ENCODE results near the gene ARHGAP42.

The ARHGAP42 gene

DNA sequence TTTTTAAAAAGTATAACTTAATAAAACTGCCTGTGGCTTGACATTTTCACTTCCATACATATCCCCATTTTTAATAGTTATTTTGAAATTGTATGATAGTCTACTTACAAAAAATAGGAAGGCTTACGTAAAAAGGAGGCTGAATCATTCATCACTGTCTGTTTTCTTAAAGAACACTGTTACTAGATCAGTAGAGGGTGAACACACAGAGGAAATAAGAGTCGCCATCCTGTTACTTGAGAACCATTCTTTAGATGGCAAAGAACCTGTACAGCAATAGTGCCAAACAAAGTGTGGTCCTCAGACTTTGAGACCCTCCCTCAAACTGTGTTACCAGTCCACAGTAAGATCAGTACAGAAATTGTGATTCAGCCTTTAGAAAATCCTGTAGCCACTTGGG lies 261.8 kb downstream of the ARHGAP42 start:
- no peak overlapping the region for H3K4me3 ChIP-seq (ENCODE audit: low read depth, low read length, poor library complexity, severe bottlenecking)
- H3K9me2 ChIP-seq (ENCODE audit: low read depth, low read length), result no peaks in the 10 kb centered on the region
- no peaks in the 10 kb centered on the region for H3K79me2 ChIP-seq (ENCODE audit: insufficient read depth, low read length)
- no peak overlapping the region for H2AFZ ChIP-seq (ENCODE audit: low read length)
- no peak overlapping the region for H3K9ac ChIP-seq (ENCODE audit: low read length)
- no peak overlapping the region for H3K27ac ChIP-seq (ENCODE audit: low read depth, low read length, poor library complexity, severe bottlenecking)
- no peaks in the 10 kb centered on the region for H3K9me3 ChIP-seq (ENCODE audit: low read length)
- TF ChIP-seq EZH2 (IDR thresholded peaks at IDR 0.05; ENCODE audit: borderline replicate concordance, low read length) (no peak), CTCF (IDR thresholded peaks at IDR 0.05; ENCODE audit: low read length) (no peak)
- H3K36me3 ChIP-seq (ENCODE audit: insufficient read depth, low read length), result no peaks in the 10 kb centered on the region
- no peaks in the 10 kb centered on the region for H3K27me3 ChIP-seq (ENCODE audit: insufficient read depth, low read length)
- no peaks in the 10 kb centered on the region for H4K20me1 ChIP-seq (ENCODE audit: insufficient read depth, low read length)
- H3F3A ChIP-seq (ENCODE audit: insufficient read depth, low read length), result no peaks in the 10 kb centered on the region
- H3K4me1 ChIP-seq (ENCODE audit: insufficient read depth, low read length, severe bottlenecking), result no peaks in the 10 kb centered on the region
- H3K4me2 ChIP-seq (ENCODE audit: low read length), result no peak overlapping the region

DNA sequence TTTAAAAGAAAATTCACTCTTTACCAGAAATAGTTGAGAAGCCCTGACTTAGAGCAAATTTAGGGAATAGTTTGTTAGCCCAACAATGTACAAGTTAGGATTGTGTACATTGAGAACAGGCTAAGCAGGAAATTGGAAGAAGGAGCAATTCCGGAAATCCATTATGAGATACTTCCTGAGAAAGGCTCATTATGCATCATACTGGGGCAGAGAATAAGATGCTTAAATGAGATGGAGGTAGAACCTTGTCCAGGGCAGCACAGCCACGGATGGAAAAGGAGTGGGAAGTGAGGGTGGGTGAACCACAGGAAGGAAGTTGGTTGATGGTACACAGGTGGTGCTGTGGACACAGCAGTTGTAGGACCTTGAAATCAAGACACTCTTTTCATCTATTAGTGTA lies 262.4 kb downstream of the ARHGAP42 start:
- Histone ChIP-seq H3K27me3 (ENCODE audit: insufficient read depth, low read length) (no peaks in the 10 kb centered on the region), H3K79me2 (ENCODE audit: insufficient read depth, low read length) (no peaks in the 10 kb centered on the region), H3K4me2 (ENCODE audit: low read length) (no peak overlapping the region), H2AFZ (ENCODE audit: low read length) (no peak overlapping the region), H3K9ac (ENCODE audit: low read length) (no peak overlapping the region), H4K20me1 (ENCODE audit: insufficient read depth, low read length) (no peaks in the 10 kb centered on the region), H3K27ac (ENCODE audit: low read depth, low read length, poor library complexity, severe bottlenecking) (no peak overlapping the region), H3K9me3 (ENCODE audit: low read length) (no peaks in the 10 kb centered on the region), H3F3A (ENCODE audit: insufficient read depth, low read length) (no peaks in the 10 kb centered on the region), H3K36me3 (ENCODE audit: insufficient read depth, low read length) (no peaks in the 10 kb centered on the region), H3K4me1 (ENCODE audit: insufficient read depth, low read length, severe bottlenecking) (no peaks in the 10 kb centered on the region), H3K9me2 (ENCODE audit: low read depth, low read length) (no peaks in the 10 kb centered on the region), H3K4me3 (ENCODE audit: low read depth, low read length, poor library complexity, severe bottlenecking) (no peak overlapping the region)
- TF ChIP-seq EZH2 (IDR thresholded peaks at IDR 0.05; ENCODE audit: borderline replicate concordance, low read length), result no peak

DNA sequence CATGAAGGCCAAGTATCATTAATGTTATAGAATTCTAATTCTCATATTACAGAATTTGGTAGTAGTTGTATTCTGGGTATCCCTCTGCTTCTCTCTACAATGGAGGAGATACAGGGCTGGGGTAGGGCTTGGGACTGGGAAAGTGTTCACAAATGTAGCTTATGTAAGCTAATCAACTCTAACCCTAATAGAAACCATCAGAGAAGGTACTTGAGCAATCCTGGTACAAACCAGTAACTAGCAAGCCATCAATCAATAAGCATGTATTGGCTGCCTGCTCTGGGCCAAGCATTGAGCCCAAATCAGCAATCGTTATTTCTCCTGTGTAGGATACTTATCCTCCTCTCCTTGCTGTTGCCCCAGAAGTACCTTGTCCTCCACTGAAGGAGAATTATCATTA lies 268.2 kb downstream of the ARHGAP42 start:
- H3K27me3 ChIP-seq (ENCODE audit: insufficient read depth, low read length), result no peaks in the 10 kb centered on the region
- no peak overlapping the region for H3K4me2 ChIP-seq (ENCODE audit: low read length)
- no peaks in the 10 kb centered on the region for H3K36me3 ChIP-seq (ENCODE audit: insufficient read depth, low read length)
- H3K4me3 ChIP-seq (ENCODE audit: low read depth, low read length, poor library complexity, severe bottlenecking), result no peak overlapping the region
- H3K27ac ChIP-seq (ENCODE audit: low read depth, low read length, poor library complexity, severe bottlenecking), result no peak overlapping the region
- no peaks in the 10 kb centered on the region for H3K4me1 ChIP-seq (ENCODE audit: insufficient read depth, low read length, severe bottlenecking)
- no peaks in the 10 kb centered on the region for H3F3A ChIP-seq (ENCODE audit: insufficient read depth, low read length)
- H3K9me2 ChIP-seq (ENCODE audit: low read depth, low read length), result no peaks in the 10 kb centered on the region
- H3K9me3 ChIP-seq (ENCODE audit: low read length), result no peaks in the 10 kb centered on the region
- no peak for TF ChIP-seq EZH2 (IDR thresholded peaks at IDR 0.05; ENCODE audit: borderline replicate concordance, low read length)
- no peak for TF ChIP-seq CTCF (IDR thresholded peaks at IDR 0.05; ENCODE audit: low read length)
- H3K9ac ChIP-seq (ENCODE audit: low read length), result no peak overlapping the region
- H3K79me2 ChIP-seq (ENCODE audit: insufficient read depth, low read length), result no peaks in the 10 kb centered on the region
- no peaks in the 10 kb centered on the region for H4K20me1 ChIP-seq (ENCODE audit: insufficient read depth, low read length)
- H2AFZ ChIP-seq (ENCODE audit: low read length), result no peak overlapping the region

DNA sequence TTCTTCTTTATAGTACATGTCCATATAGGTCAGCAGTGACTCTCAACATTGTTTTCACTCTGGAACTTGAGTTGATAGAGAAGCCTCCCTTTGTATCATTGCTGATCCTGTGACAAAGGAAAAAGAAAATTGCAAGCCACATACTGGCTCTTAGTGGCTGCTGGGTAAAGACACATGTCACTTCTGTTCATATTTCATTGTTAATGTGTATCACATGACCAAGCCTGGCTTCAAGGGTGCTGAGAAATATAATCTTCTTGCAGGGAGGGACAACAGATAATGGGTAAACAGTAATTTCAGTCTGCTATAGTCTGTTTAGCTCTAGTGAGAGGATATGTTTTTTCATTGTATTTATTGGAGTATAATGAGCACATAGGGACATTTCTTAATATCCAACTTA lies 269.3 kb downstream of the ARHGAP42 start:
- H3K9ac ChIP-seq (ENCODE audit: low read length), result no peak overlapping the region
- no peak overlapping the region for H3K4me3 ChIP-seq (ENCODE audit: low read depth, low read length, poor library complexity, severe bottlenecking)
- no peaks in the 10 kb centered on the region for H3K27me3 ChIP-seq (ENCODE audit: insufficient read depth, low read length)
- H3K79me2 ChIP-seq (ENCODE audit: insufficient read depth, low read length), result no peaks in the 10 kb centered on the region
- no peaks in the 10 kb centered on the region for H4K20me1 ChIP-seq (ENCODE audit: insufficient read depth, low read length)
- no peaks in the 10 kb centered on the region for H3K36me3 ChIP-seq (ENCODE audit: insufficient read depth, low read length)
- H3F3A ChIP-seq (ENCODE audit: insufficient read depth, low read length), result no peaks in the 10 kb centered on the region
- no peak overlapping the region for H3K4me2 ChIP-seq (ENCODE audit: low read length)
- H3K9me3 ChIP-seq (ENCODE audit: low read length), result no peaks in the 10 kb centered on the region
- no peak for TF ChIP-seq CTCF (IDR thresholded peaks at IDR 0.05; ENCODE audit: low read length)
- no peak for TF ChIP-seq EZH2 (IDR thresholded peaks at IDR 0.05; ENCODE audit: borderline replicate concordance, low read length)
- H2AFZ ChIP-seq (ENCODE audit: low read length), result no peak overlapping the region
- H3K9me2 ChIP-seq (ENCODE audit: low read depth, low read length), result no peaks in the 10 kb centered on the region
- H3K27ac ChIP-seq (ENCODE audit: low read depth, low read length, poor library complexity, severe bottlenecking), result no peak overlapping the region
- no peaks in the 10 kb centered on the region for H3K4me1 ChIP-seq (ENCODE audit: insufficient read depth, low read length, severe bottlenecking)

Data from OCI-LY1 (cell line).